Measurements from ENCODE around the gene CIP2A.

The CIP2A gene

GRCh38 chr3:108562565-108562964 is 26.7 kb downstream of the CIP2A start:
- no peaks in the 10 kb centered on the region for H3K4me1 ChIP-seq
- H3K4me3 ChIP-seq (ENCODE audit: low read depth, low read length): no peak overlapping the region
- H3K27me3 ChIP-seq (ENCODE audit: control insufficient read depth, insufficient read depth, low read length): no peaks in the 10 kb centered on the region
- H3K36me3 ChIP-seq (ENCODE audit: control insufficient read depth, insufficient read depth, low read length): no peaks in the 10 kb centered on the region
- no peak for TF ChIP-seq CTCF (IDR thresholded peaks at IDR 0.05)
- H3K9ac ChIP-seq: no peak overlapping the region
- no peaks in the 10 kb centered on the region for H3K79me2 ChIP-seq
- H2AFZ ChIP-seq: no peak overlapping the region
- no peak overlapping the region for H3K27ac ChIP-seq
- no peaks in the 10 kb centered on the region for H3K9me3 ChIP-seq (ENCODE audit: control insufficient read depth, low read length)
- H3K4me2 ChIP-seq (ENCODE audit: low read length): no peak overlapping the region

DNA sequence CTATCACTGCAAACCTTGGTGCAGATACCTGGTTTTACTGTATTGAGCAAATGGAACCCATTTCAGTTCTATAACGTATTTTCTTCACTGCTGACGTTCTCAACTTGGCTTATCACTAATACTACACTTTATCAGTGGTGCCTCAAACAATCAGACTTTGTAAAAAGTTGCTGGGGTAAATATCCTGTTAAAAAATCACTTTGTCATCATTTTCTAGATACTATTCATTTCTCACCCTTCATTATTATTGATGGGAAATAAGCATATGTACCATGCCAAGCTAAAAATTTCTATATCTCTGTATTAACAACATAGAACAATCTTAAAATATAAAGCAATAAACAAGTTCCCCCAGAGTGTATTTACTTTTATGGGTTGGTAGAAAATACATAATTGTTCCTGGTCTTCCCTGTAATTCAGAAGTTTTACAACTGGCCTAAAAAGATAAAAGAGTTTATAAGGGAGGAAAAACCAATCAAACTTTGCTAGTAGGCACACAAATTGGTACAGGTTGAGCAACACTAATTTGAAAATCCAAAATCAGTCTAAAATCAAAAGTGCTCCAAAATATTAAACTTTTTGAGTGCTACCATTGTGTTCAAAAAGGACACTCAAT is 33.2 kb downstream of the CIP2A start:
- Histone ChIP-seq H3K4me3 (ENCODE audit: low read depth, low read length) (no peak overlapping the region), H3K27ac (no peak overlapping the region), H2AFZ (no peak overlapping the region), H3K79me2 (no peaks in the 10 kb centered on the region), H3K9me3 (ENCODE audit: control insufficient read depth, low read length) (no peaks in the 10 kb centered on the region), H3K27me3 (ENCODE audit: control insufficient read depth, insufficient read depth, low read length) (no peaks in the 10 kb centered on the region), H3K4me1 (no peaks in the 10 kb centered on the region), H3K36me3 (ENCODE audit: control insufficient read depth, insufficient read depth, low read length) (no peaks in the 10 kb centered on the region), H3K9ac (no peak overlapping the region), H3K4me2 (ENCODE audit: low read length) (no peak overlapping the region)
- TF ChIP-seq CTCF (IDR thresholded peaks at IDR 0.05): no peak

DNA sequence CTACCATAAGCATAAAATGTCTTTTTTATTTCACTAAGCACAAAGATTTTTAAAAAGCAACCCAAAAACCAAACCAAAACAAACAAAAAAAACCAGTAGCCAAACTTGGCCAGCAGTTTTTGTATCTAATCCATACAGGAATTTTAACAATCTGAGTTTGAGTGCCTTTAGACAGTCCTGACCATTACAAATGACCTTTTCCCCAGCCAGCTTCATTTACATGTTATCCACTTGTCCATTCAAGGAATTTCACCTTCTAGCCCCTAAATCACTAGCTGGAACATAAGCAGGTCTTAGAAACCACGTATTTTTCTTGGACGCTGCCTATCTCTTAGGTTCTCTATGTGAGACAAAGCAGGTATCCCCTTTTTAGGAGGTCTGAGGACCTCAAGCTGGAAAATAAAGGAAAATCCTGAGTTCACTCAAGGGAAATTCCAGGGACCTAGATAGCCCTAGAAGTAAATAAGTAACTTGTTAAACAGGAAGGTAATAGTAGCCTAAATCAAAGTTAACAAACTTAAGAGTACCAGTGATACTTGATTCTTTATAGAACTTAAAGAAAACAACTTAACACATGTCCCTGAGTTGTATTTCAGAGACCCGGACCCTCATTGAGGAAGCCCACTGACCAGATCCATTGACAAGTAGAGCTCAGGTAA is 34.2 kb downstream of the CIP2A start:
- H3K4me3 ChIP-seq (ENCODE audit: low read depth, low read length): no peak overlapping the region

DNA sequence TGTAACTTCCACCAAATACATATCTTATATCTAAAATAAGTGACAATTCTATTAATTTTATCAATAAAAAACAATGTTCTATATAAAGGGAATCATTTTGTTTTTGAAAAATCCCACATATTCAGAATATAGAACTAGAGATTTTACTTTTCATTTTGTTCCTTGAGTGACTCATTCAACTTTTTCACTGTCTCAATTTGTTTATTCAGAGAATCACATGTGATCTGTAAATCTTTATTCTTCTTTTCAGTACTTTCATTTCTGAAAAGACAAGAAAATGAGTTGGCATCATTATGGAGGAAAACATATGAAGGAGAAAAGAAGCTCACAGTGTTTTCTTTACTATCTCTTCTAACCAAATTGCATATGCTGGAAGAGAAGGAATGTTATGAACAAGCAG is 35.0 kb downstream of the CIP2A start:
- Histone ChIP-seq H3K4me3 (ENCODE audit: low read depth, low read length) (no peak overlapping the region), H3K4me1 (no peaks in the 10 kb centered on the region), H3K27me3 (ENCODE audit: control insufficient read depth, insufficient read depth, low read length) (no peaks in the 10 kb centered on the region), H3K36me3 (ENCODE audit: control insufficient read depth, insufficient read depth, low read length) (no peaks in the 10 kb centered on the region), H2AFZ (no peak overlapping the region), H3K9me3 (ENCODE audit: control insufficient read depth, low read length) (no peaks in the 10 kb centered on the region), H3K9ac (no peak overlapping the region), H3K79me2 (no peaks in the 10 kb centered on the region), H3K27ac (no peak overlapping the region), H3K4me2 (ENCODE audit: low read length) (no peak overlapping the region)
- no peak for TF ChIP-seq CTCF (IDR thresholded peaks at IDR 0.05)

More for the DNA sequence above, 34.2 kb downstream of the CIP2A start:
- H3K4me2 ChIP-seq (ENCODE audit: low read length): no peak overlapping the region
- H3K36me3 ChIP-seq (ENCODE audit: control insufficient read depth, insufficient read depth, low read length): no peaks in the 10 kb centered on the region
- no peaks in the 10 kb centered on the region for H3K4me1 ChIP-seq
- TF ChIP-seq CTCF (IDR thresholded peaks at IDR 0.05): no peak
- no peak overlapping the region for H3K9ac ChIP-seq
- H2AFZ ChIP-seq: no peak overlapping the region
- H3K27me3 ChIP-seq (ENCODE audit: control insufficient read depth, insufficient read depth, low read length): no peaks in the 10 kb centered on the region
- H3K9me3 ChIP-seq (ENCODE audit: control insufficient read depth, low read length): no peaks in the 10 kb centered on the region
- no peak overlapping the region for H3K27ac ChIP-seq
- no peaks in the 10 kb centered on the region for H3K79me2 ChIP-seq

Measured in parathyroid adenoma (tissue), 2 donors.